ENCODE results near the gene FXR2. TPM values are rescaled to one million over a fixed set of nuclear protein-coding genes. Genes with fewer than 3 reads are reported as not detected.

FXR2 gene
- total RNA-seq, 4 donors from 2014 or later = 17.2 to 24.0 (median 20.6) TPM

- Histone ChIP-seq H3K27ac (peak within 1 kb of the TSS; percentile 94 to 97 (median 96)), H3K36me3 (peaks cover 6 to 45% (median 8%) of the 10 kb centered on the region in 3 donors), H3K4me1 (peaks cover 61 to 95% (median 75%) of the 10 kb centered on the region in 3 donors), H3K27me3 (no peaks in the 10 kb centered on the region), H3K9me3 (no peaks in the 10 kb centered on the region), H3K4me3 (peak within 1 kb of the TSS; percentile 45 to 80 (median 63))
- TF ChIP-seq POLR2A (IDR thresholded peaks at IDR 0.05) (peak in 3 of 4 donors; percentile 9 to 80 (median 60)), CTCF (IDR thresholded peaks at IDR 0.05) (peak in 1 of 6 experiments; percentile 26)
- intact Hi-C loops (cut with DNase I) = no loop called here
- WGBS, 2 donors = 0 to 14% methylated on average over 22 to 40 of the region's 69 CpGs
- peak; percentile 71 for DNase-seq
Measured at GRCh38 chr17:7583253-7584109, 31.2 kb downstream of the FXR2 start, which contains the start of gene MPDU1. Gene MPDU1, plus strand, starts transcription at chr17:7583852. Its CDS starts 11 bp downstream, at chr17:7583863.

- whole genome bisulfite sequencing, 2 donors = 84 to 100% methylated on average over 2 to 11 of the region's 36 CpGs
- Histone ChIP-seq H3K4me1 (peaks cover 59 to 95% (median 76%) of the 10 kb centered on the region in 3 donors), H3K9me3 (no peaks in the 10 kb centered on the region), H3K36me3 (peaks cover 14 to 50% (median 16%) of the 10 kb centered on the region in 3 donors), H3K27ac (peak overlapping the region; percentile 94 to 97 (median 96)), H3K4me3 (peak overlapping the region; percentile 45 to 80 (median 63)), H3K27me3 (no peaks in the 10 kb centered on the region)
- TF ChIP-seq POLR2A (IDR thresholded peaks at IDR 0.05) = no peak
- DNase-seq = no peak
- intact Hi-C loops (cut with DNase I) = no loop called here
Measured at GRCh38 chr17:7582396-7583252, 32.1 kb downstream of the FXR2 start.

- WGBS, 2 donors = 52 to 59% methylated on average over 20 to 23 of the region's 23 CpGs
- intact Hi-C loops (cut with DNase I) = no loop called here
- H3K4me1 ChIP-seq = peaks cover 61 to 95% (median 71%) of the 10 kb centered on the region in 3 donors
- no peak for DNase-seq
- no peaks in the 10 kb centered on the region for H3K9me3 ChIP-seq
- peaks cover 23 to 50% (median 29%) of the 10 kb centered on the region in 3 donors for H3K36me3 ChIP-seq
- no peaks in the 10 kb centered on the region for H3K27me3 ChIP-seq
- H3K27ac ChIP-seq = peak overlapping the region; percentile 94 to 97 (median 96)
- TF ChIP-seq POLR2A (IDR thresholded peaks at IDR 0.05) (no peak), CTCF (IDR thresholded peaks at IDR 0.05) (no peak)
- peak overlapping the region in 3 of 4 donors; percentile 21 to 80 (median 57) for H3K4me3 ChIP-seq
Measured at GRCh38 chr17:7580604-7581575, 33.8 kb downstream of the FXR2 start.

- intact Hi-C loops (cut with DNase I) = no loop called here
- Histone ChIP-seq H3K9me3 (no peaks in the 10 kb centered on the region), H3K36me3 (peaks cover 31 to 50% (median 37%) of the 10 kb centered on the region in 3 donors), H3K4me3 (peak overlapping the region in 3 of 4 donors; percentile 21 to 80 (median 57)), H3K27ac (peak overlapping the region; percentile 94 to 97 (median 96)), H3K4me1 (peaks cover 65 to 95% (median 78%) of the 10 kb centered on the region in 3 donors), H3K27me3 (no peaks in the 10 kb centered on the region)
- DNase-seq = no peak
- no peak for TF ChIP-seq POLR2A (IDR thresholded peaks at IDR 0.05)
- no peak for TF ChIP-seq CTCF (IDR thresholded peaks at IDR 0.05)
- 58 to 80% methylated on average over 2 to 11 of the region's 12 CpGs for WGBS, 2 donors
Measured at GRCh38 chr17:7579834-7580603, 34.7 kb downstream of the FXR2 start.

All from esophagus squamous epithelium (tissue), 5 donors.